NCI-H2107 treated with DMSO at 0.1 percent for 48 hours (cell line): ENCODE data around the gene CCDC138.

Experiments
- DNase-seq: peaks from one replicate; lab custom pipeline; 2025; ENCODE audit not compliant: unreplicated experiment; lab: John Stamatoyannopoulos, UW

The CCDC138 gene

GRCh38 chr2:108825254-108825653, 38.7 kb downstream of the CCDC138 start:
- no peak for DNase-seq

GRCh38 chr2:108825736-108826135, 39.2 kb downstream of the CCDC138 start:
- DNase-seq, result no peak

DNA sequence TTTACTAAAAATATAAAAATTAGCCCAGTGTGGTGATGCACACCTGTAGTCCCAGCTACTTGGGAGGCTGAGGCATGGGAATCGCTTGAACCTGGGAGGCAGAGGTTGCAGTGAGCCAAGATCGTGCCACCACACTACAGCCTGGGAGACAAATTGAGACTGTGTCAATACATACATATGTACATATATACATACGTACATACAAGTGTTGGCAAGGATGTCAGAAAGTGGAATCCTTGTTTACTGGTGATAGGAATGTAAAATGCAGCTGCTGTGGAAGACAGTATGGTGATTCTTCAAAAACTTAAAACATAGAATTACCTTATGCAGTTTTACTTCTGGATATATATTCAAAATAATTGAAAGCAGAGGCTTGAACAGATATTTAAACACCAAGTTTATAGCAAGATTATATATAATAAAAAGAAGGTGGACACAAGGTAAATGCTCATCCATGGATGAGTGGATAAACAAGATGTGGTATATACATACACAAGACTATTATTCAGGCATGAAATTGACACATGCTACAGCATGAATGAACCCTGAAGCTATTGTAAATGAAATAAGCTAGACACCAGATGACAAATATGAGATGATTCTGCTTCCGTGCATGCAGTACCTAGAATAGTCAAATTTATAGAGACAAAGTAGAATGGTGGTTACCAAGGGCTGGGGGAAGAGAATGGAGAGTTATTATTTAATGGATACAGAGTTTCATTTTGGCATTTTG, 43.2 kb downstream of the CCDC138 start:
- no peak for DNase-seq

DNA sequence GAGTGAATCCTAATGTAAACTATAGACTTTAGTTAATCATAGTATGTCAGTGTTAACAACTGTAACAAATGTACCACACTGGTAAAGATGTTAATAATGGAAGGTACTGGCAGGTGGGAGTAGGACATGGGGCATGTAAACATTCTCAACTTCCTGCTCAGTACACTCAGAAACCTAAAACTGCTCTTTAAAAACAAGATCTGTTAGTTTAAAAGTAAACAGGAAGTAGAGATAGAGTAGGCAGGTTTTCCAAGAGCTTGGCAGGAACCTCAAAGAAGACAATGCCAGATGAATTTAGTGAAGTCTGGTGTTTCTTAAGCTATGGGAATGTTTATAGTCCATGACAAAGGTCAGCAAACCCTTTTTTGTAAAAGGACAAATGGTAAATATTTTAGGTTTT, 46.6 kb downstream of the CCDC138 start:
- no peak for DNase-seq

DNA sequence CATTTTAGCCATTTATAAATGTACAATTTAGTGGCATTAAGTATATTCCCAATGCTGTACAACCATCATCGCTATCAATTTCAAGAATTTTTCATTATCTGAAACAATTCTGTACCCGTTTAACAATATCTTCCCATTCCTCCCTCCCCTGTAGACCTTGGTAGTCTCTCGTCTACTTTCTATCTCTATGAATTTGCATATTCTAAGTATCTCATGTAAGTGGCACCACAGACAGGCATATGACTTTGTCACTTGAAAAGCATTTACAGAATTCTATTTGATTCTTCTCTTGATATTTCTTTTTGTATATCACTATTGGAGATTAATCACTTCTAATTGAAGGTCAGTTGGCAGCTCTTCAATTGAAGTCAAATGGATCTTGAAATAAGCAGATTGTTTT, 48.0 kb downstream of the CCDC138 start:
- no peak for DNase-seq

- no peak for DNase-seq
Measured at GRCh38 chr2:108835040-108835439, 48.5 kb downstream of the CCDC138 start.

GRCh38 chr2:108837198-108837597, 50.6 kb downstream of the CCDC138 start:
- no peak for DNase-seq

DNA sequence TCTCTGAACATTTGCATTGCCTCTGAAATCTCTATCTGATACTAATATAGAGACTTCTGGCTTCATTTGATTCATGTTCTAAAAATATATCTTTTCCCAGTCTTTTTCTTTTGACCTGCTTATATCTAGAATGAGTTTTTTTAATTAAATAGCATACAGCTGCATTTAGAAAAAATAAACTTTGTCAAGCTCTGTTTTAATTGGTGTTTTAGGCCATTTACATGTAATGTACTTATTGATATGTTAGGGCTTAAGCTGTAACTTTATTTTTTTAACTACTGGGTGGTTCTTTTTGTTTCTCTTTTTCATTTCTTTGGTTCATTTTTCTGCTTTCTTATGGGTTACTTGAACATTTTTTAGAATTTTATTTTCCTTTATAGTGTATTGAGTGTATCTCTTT, 54.9 kb downstream of the CCDC138 start:
- no peak for DNase-seq

- DNase-seq, result no peak
Measured at GRCh38 chr2:108845923-108846322, 59.4 kb downstream of the CCDC138 start.

GRCh38 chr2:108847000-108847399, 60.4 kb downstream of the CCDC138 start:
- no peak for DNase-seq

GRCh38 chr2:108852375-108852774, 65.8 kb downstream of the CCDC138 start:
- no peak for DNase-seq

GRCh38 chr2:108853421-108853820, 66.8 kb downstream of the CCDC138 start:
- DNase-seq, result no peak

- DNase-seq, result no peak
Measured at GRCh38 chr2:108854484-108854883, 67.9 kb downstream of the CCDC138 start.

GRCh38 chr2:108855194-108855593, 68.6 kb downstream of the CCDC138 start:
- peak; percentile 14 for DNase-seq

DNA sequence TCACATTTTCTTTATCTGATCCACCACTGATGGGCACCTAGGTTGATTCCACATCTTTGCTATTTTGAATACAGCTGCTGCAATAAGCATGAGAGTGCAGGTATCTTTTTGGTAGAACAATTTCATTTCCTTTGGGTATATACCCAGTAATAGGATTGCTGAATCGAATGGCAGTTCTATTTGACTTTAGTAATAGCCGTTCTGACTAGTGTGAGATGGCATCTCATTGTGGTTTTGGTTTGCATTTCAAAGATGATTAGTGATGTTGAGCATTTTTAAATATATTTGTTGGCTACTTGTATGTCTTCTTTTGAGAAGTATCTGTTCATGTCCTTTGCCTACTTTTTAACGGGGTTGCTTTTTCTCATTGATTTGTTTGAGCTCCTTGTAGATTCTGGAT, 72.3 kb downstream of the CCDC138 start:
- DNase-seq, result no peak

- no peak for DNase-seq
Measured at GRCh38 chr2:108866041-108866440, 79.5 kb downstream of the CCDC138 start.

GRCh38 chr2:108868911-108869310, 82.3 kb downstream of the CCDC138 start:
- DNase-seq, result no peak

- DNase-seq, result no peak
Measured at GRCh38 chr2:108869542-108869941, 83.0 kb downstream of the CCDC138 start.

DNA sequence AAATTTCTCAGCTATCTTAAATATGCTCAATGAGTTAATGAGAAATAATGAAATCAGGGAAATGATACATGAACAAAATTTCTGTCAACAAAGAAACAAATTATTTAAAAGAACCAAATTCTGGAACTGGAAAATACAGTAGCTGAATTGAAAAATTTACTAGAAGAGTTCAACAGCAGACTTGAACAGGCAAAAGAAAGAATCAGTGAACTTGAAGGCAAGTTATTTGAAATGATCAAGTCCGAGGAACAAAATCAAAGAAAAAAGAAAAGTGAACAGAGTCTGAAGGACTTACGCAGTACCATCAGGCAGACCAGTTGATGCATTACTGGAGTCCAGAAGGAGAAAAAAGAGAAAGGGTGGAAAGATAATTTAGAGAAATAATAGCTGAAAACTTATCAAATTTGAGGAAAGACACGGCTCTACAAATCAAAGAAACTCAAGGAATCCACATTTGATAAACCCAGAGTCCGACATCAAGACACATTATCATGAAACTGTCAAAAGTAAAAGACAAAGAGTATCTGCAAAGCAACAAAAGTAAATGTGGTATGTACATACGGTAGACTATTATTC, 83.6 kb downstream of the CCDC138 start:
- no peak for DNase-seq

DNA sequence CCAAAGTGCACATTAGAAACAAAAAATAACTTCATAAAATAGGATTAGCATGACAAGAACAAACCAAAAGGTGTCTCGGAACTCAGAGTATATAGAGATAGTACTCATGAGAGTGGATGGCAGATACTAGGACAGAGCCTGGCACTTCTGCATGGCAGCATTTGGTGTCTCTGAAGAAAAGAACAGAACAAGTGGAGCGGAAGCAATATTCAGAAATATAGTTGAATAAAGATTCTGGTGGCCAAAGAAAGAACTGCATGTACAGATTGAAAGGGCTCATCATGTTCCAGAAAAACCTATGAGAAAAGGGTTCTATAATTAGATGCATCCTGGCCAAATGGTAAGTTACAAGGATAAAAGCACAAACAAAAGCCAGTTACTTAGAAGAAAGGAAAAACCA, 90.9 kb downstream of the CCDC138 start:
- DNase-seq, result no peak

GRCh38 chr2:108878276-108878675, 91.7 kb downstream of the CCDC138 start:
- DNase-seq, result no peak

GRCh38 chr2:108884619-108885018, 98.0 kb downstream of the CCDC138 start:
- no peak for DNase-seq

DNA sequence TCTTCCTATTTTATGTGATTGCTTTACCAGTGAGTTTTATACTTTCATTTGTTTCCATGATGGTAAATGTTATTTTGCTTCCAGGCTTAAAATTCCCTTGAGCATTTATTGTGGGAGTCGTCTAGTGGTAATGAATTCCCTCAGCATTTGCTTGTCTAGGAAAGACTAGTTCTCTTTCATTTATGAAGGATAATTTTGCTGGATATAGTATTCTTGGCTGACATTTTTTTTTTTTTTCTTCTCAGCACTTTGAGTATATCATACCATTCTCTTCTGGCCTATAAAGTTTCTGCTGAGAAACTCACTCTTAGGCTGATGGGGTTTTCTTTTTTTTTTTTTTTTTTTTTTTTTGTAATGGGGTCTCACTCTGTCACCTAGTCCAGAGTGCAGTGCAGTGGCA, 103.3 kb downstream of the CCDC138 start:
- no peak for DNase-seq
